ENCODE measurements around the gene ZNF836. TPM values are rescaled to one million over a fixed set of nuclear protein-coding genes. Genes with fewer than 3 reads are reported as not detected.

The ZNF836 gene
- polyA plus RNA-seq, 3 donors = 14.0 to 20.1 (median 18.9) TPM

DNA sequence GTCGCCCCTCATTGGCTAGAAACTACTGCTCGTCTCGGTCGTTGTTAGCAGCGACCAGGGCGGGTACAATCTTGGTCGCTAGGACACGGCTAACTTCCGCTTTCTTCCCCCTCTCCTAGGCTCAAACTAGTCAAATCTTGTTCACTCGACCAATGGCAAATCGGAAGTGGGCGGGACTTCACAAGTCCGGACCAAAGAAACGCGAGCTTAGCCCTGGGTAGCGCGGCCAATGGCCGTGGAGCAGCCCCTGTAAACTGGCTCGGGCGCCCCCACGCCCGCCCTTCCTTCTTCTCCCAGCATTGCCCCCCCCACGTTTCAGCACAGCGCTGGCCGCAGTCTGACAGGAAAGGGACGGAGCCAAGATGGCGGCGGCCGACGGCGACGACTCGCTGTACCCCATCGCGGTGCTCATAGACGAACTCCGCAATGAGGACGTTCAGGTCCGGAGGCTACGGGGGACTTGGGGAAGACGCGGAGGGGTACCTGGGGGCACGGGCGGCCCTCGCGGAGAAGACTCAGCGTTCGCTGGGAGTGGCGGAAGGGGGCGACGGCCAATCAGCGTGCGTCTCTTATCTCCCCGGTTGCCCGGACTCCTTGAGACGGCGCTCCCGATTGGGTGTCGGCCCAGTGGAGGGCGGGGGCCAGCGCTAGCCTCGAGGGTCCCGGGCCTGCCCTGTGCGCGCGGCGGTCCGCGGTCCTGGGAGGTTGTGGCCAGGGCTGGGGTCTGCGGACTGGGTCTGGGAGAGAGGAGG lies 18.5 kb upstream of the ZNF836 start, which contains the start of gene PPP2R1A:
PPP2R1A (plus strand) TSS at position 318 of the 752 bp plus-strand sequence; CDS start at position 363, 45 bp downstream.
- DNase-seq = peak; percentile 100

DNA sequence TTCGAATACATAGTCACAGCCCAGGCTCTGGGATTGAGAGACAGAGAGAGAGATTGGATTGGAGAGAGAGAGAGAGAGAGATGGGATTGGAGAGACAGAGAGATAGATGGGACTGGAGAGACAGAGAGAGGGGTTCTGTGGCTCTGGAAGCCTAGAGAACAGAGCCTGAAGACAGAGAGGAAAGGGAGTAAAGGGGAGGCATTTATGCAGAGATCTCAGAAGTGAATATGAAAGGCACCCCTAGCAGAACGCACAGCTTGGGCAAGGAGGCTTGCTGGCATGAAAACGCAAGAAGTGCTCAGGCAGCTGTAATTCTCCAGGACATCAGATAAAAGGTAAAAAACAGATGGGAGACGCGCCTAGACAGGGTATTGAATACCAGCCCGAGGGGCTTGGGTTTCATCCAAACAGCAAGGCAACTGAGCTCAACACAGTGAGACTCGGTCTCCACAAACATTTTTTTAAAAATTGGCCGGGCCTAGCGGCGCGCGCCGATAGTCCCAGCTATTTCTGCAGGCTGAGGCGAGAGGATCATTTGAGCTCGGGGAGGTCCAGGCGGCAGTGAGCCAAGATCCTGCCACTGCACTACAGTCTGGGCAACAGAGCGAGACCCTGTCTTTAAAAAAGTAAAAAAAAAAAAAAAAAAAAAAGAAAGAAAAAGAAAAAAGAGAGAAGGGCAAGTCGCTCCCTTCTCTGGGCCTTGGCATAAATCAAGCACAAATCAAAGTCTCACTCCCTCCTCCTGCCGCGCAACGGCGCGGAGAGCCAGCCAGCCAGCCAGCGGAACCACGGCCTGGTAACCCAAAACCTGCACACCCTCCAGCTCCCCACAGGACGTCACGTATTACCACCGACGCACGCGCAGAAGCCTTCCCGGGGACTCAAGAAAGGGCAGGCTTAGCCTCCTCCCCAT lies 17.7 kb upstream of the ZNF836 start:
- DNase-seq = no peak

DNA sequence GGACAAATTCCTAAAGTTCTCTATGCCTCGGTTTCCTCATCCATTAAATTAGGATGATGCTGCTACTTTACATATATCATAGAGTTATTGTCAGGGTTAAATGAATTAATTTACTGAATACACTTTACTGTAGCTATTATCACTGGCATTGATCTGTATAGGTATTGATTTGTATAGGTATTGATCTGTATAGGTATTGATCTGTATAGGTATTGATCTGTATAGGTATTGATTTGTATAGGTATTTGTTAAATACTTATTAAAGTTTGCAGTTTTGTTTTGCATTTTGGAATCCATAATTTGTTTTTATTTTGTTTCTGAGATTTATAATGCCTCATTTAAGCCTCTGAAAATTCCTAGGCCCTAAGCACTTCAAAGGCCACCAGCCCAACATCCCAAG lies 16.0 kb upstream of the ZNF836 start:
- no peak for DNase-seq

DNA sequence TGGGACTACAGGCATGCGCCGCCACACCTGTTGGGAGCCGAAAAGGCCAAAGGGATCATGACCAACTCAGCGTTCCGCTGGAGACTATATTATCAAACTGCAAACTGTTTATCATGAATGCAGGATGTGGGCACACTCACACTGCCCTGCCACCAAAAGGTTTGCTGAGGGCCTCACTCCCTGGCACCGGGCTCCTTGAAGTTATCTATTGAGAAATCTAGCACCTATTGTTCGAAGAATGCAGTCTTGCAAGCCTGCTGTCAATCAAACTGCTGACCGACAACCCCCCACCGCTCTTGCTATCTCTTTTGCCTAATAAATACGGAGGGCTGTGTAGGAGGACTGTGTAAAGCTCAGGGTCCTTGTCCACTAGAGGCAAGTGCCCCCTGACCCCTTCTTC lies 5.2 kb upstream of the ZNF836 start:
- DNase-seq = no peak

DNA sequence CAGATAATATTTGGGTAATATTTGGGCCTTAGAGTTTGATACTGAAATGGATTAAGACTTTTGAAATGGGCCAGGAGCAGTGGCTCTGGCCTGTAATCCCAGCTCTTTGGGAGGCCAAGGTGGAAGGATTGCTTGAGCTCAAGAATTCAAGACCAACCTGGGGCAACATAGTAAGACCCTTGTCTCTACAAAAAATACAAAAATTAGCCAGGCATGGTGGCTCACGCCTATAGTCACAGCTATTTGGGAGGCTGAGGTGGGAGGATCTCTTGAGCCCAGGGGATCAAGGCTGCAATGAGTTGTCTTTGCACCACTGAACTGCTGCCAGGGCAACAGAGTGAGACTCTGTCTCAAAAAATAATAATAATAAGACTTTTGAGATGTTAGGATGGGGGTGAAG lies 926 bp upstream of the ZNF836 start:
- DNase-seq = no peak

DNA sequence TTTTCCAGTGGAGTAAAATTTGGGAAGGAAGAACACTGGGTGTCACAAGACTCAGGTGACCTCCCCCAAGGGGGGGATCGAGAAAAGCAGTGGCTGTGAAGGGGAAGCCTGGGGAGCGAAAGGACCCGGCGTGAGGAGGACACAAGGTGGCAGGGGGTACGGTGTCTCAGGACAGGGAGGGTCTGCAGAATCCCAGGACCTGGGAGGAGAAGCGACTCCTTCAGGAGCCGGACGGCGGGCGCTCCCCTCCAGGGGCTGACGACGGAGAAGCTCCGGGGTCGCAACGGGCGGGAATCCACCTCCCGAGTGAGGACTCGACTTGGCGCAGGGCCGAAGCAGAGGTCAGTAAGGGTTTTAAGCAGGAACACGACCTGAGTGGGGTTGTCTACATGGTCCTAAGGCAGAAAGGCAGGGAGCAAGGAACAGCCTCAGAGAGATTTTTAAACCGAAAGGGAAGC lies 529 bp downstream of the ZNF836 start:
- no peak for DNase-seq

GRCh38 chr19:52170304-52170703 lies 1.1 kb downstream of the ZNF836 start:
- DNase-seq = no peak

- no peak for DNase-seq
Observed at GRCh38 chr19:52155596-52156359, 15.6 kb downstream of the ZNF836 start.

DNA sequence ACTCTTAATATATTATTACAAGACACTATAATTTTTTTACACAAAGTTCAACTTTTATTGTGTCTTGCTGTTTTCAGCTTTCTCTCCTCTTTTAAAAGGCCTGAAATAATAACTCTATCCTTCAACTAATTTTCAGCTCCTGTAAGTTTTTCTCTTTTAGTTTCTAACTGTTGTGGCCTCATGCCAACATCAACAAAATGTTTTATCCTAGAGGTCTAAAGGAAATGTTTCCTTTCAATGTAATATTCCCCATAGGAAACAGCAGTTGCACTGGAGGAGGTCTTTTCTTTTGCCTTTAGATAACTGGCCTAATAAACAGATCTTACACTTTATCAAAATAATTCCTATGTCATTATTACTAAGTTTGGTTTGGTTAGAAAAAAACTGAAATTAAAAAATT lies 23.2 kb downstream of the ZNF836 start:
- DNase-seq = no peak

- no peak for DNase-seq
Observed at GRCh38 chr19:52142001-52142595, 29.3 kb downstream of the ZNF836 start.

DNA sequence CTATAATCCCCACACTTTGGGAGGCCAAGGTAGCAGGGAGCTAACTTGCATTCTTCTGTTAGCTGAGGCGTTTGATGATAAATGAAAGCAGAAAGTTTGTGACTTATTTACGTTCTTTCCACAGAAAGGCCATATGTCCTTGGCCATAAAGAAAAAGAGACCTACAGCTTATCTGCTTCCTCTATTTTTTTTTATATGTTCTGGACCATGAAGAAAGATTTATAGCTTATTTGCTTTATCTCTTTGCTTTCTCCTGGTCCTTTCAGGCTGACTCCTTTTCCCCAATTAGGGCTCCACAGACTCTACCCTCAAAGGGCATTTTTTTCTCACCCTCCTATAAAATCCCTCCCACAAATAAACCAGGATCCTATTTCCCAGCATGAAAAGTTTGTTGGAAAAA lies 30.2 kb downstream of the ZNF836 start:
- DNase-seq = peak; percentile 35

- DNase-seq = no peak
Observed at GRCh38 chr19:52140032-52140710, 31.2 kb downstream of the ZNF836 start.

DNA sequence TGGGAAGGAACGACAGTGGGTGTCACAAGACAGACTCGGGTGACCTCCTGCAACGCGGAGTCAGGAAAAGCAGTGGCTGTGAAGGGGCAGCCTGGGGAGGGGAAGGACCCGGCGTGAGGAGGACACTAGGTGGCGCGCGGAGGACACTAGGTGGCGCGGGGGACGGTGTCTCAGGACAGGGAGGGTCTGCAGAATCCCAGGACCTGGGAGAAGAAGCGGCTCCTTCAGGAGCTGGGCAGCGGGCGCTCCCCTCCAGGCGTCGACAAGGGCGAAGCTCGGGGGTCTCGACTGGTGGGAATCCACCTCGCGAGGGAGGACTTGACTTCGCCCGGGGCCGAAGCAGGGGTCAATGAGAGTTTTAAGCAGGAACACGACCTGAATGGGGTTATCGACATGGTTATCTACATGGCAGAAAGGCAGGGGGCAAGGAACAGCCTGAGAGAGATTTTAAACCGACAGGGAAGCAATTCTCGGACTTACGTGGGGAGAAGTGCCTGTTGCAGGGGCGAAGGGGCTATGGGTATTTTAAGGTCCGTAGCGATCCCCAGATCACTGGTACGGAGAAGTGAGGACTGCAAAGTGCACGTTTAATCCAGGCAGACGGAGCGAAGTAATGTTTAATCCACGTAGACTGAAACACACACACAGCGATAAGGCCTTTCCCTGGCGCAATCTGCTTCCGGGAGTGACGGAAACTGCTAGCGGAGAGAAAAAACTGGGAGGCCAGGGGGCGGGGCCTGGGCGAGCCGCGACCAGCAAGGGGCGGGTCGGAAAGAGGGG lies 32.0 kb downstream of the ZNF836 start, which contains the start of gene ZNF616:
ZNF616 (minus strand) TSS at position 687 of the 780 bp plus-strand sequence. CDS start 9,426 bp downstream, outside the sequence.
- DNase-seq = peak; percentile 95

GRCh38 chr19:52138983-52139251 lies 32.5 kb downstream of the ZNF836 start:
- peak; percentile 29 for DNase-seq

GRCh38 chr19:52138278-52138982 lies 33.0 kb downstream of the ZNF836 start:
- peak; percentile 64 for DNase-seq

GRCh38 chr19:52120286-52120685 lies 51.1 kb downstream of the ZNF836 start:
- DNase-seq = no peak

DNA sequence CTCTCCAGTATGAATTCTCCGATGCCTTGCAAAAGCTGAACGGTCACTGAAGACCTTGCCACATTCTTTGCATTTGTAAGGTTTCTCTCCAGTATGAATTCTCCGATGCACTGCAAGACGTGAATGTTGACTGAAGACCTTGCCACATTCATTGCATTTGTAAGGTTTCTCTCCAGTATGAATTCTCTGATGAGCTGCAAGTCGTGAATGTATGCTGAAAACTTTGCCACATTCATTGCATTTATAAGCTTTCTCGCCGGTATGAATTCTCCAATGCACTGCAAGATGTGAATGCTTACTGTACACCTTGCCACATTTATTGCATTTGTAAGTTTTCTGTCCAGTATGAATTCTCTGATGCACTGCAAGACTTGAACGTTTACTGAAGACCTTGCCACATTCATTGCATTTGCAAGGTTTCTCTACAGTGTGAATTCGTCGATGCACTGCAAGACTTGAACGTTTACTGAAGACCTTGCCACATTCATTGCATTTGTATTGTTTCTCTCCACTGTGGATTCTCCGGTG lies 55.8 kb downstream of the ZNF836 start:
- DNase-seq = no peak

DNA sequence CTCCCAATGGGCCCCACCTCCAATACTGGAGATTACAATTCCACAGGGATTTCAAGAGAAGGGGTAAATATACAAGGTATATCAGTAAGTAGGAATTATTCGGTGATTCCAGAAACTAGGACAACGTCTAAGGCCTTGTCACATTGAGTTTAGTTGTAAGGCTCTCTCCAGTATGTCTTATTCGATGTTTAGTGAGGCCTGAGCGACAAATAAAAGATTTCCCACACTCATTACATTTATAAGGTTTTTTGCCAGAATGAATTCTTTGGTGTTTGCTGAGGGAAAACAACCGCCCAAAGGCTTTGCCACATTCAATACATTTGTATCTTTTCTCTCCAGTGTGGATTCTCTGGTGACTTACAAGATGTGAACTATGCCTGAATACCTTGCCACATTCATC lies 56.7 kb downstream of the ZNF836 start:
- DNase-seq = no peak

- no peak for DNase-seq
Observed at GRCh38 chr19:52112624-52113023, 58.8 kb downstream of the ZNF836 start.

Measured in renal pelvis (tissue), 4 donors.